Gastrocnemius medialis (tissue), 4 donors: ENCODE data around the gene ADGRL3. TPM values are rescaled to one million over a fixed set of nuclear protein-coding genes. Genes with fewer than 3 reads are reported as not detected.

Source experiments
- ATAC-seq, 2 donors: fragments of 150-250 bp; one replicate each; pipeline ENCODE4 v1.9.1; 2016
- DNase-seq, 2 donors: peaks; one replicate each; pipeline ENCODE4 v3.0.0-alpha.2; 2019
- H3K27ac ChIP-seq, 4 donors: fragments of 200-600 bp; sonication (generic); 1 replicate in 1 of 4; 2 replicates in 3 of 4; pipeline ENCODE4 v1.5.1; 2016 to 2018; ENCODE audit warnings: mild to moderate bottlenecking in 2 of 4, moderate library complexity in 1 of 4
- H3K27me3 ChIP-seq, 3 donors: fragments of 200-600 bp; sonication (generic) in 2 of 3; 1 replicate in 1 of 3; 2 replicates in 2 of 3; pipeline versions ENCODE4 v1.5.1 to v1.6.0; 2016 to 2019; ENCODE audit warnings: mild to moderate bottlenecking in 1 of 3, moderate library complexity in 1 of 3
- H3K36me3 ChIP-seq, 2 donors: fragments of 200-600 bp; sonication (generic) in 1 of 2; one replicate each; pipeline ENCODE4 v1.5.1; 2017 to 2018
- H3K4me1 ChIP-seq, 2 donors: fragments of 200-600 bp; sonication (generic) in 1 of 2; one replicate each; pipeline ENCODE4 v1.5.1; 2016 to 2017; ENCODE audit warnings: mild to moderate bottlenecking in 2 of 2
- H3K4me3 ChIP-seq, 4 donors: fragments of 200-600 bp; sonication (generic) in 3 of 4; 1 replicate in 1 of 4; 2 replicates in 3 of 4; pipeline ENCODE4 v1.5.1; 2016 to 2019; ENCODE audit warnings: mild to moderate bottlenecking in 2 of 4
- H3K9me3 ChIP-seq, 3 donors: fragments of 200-600 bp; sonication (generic) in 2 of 3; 1 replicate in 1 of 3; 2 replicates in 2 of 3; pipeline ENCODE4 v1.5.1; 2016 to 2019
- CTCF ChIP-seq, 5 experiments: fragments of 450-650 bp in 3 of 5; fragments of 200-600 bp in 2 of 5; sonication (generic) in 2 of 5; IDR thresholded peaks in 4 of 5; conservative IDR thresholded peaks in 1 of 5; 1 replicate in 4 of 5; 2 replicates in 1 of 5; pipeline ENCODE4 v1.5.1; 2016 to 2019; ENCODE audit warnings: antibody characterized with exemption in 5 of 5, mild to moderate bottlenecking in 3 of 5, moderate library complexity in 3 of 5
- POLR2A ChIP-seq, 2 donors: fragments of 450-650 bp; IDR thresholded peaks; one replicate each; pipeline ENCODE4 v1.6.1; 2017; ENCODE audit warnings: antibody characterized with exemption in 2 of 2, mild to moderate bottlenecking in 2 of 2, moderate library complexity in 2 of 2
- in situ Hi-C, 4 donors: fragments of 200-750 bp; cut with MboI; loops; one replicate each; pipeline versions ENCODE4 v1.15.0 to v1.8.0; 2017; ENCODE audit warnings: low sequenced_read_pairs in 4 of 4
- intact Hi-C: fragments of 100-400 bp; cut with DNase I; formaldehyde crosslinking; loops from one replicate; pipeline ENCODE4 v1.15.1; 2023; ENCODE audit warnings: low total_unique reads
- total RNA-seq, 4 donors: library from RNA; depleted of rRNA; stranded (reverse); fragments of >200 nt; gene quantifications; one replicate each; pipeline versions ENCODE4 v1.1.0 to v1.2.3, GENCODE V29; 2016

ADGRL3 gene
- total RNA-seq, 4 donors from 2014 or later, result 0.69 to 2.2 (median 1.1) TPM

- ATAC-seq (no peak), DNase-seq (no peak)
- no peak for TF ChIP-seq POLR2A (IDR thresholded peaks at IDR 0.05)
- intact Hi-C loops, result no loop called here
- no peak overlapping the region for H3K27ac ChIP-seq
- H3K36me3 ChIP-seq, result no peaks in the 10 kb centered on the region
- in situ Hi-C loops, result no loop called here
- no peak overlapping the region for H3K4me3 ChIP-seq
- H3K9me3 ChIP-seq, result no peaks in the 10 kb centered on the region
- no peaks in the 10 kb centered on the region for H3K27me3 ChIP-seq
- H3K4me1 ChIP-seq, result no peaks in the 10 kb centered on the region
Observed at GRCh38 chr4:61336488-61336887, 136.4 kb downstream of the ADGRL3 start.

- in situ Hi-C loops, result no loop called here
- H3K9me3 ChIP-seq, result no peaks in the 10 kb centered on the region
- H3K27me3 ChIP-seq, result no peaks in the 10 kb centered on the region
- H3K4me3 ChIP-seq, result no peak overlapping the region
- H3K36me3 ChIP-seq, result no peaks in the 10 kb centered on the region
- intact Hi-C loops, result no loop called here
- no peak for ATAC-seq
- TF ChIP-seq CTCF (IDR thresholded peaks at IDR 0.05 in 4 of 5, conservative IDR thresholded peaks at IDR 0.05 in 1 of 5) (no peak), POLR2A (IDR thresholded peaks at IDR 0.05) (no peak)
- no peaks in the 10 kb centered on the region for H3K4me1 ChIP-seq
- DNase-seq, result no peak
- no peak overlapping the region for H3K27ac ChIP-seq
Observed at GRCh38 chr4:61336916-61337315, 136.8 kb downstream of the ADGRL3 start.

- in situ Hi-C loops, result no loop called here
- H3K36me3 ChIP-seq, result no peaks in the 10 kb centered on the region
- no peaks in the 10 kb centered on the region for H3K4me1 ChIP-seq
- no peak for ATAC-seq
- H3K27ac ChIP-seq, result no peak overlapping the region
- intact Hi-C loops, result no loop called here
- H3K9me3 ChIP-seq, result no peaks in the 10 kb centered on the region
- H3K4me3 ChIP-seq, result no peak overlapping the region
- no peaks in the 10 kb centered on the region for H3K27me3 ChIP-seq
- DNase-seq, result no peak
- no peak for TF ChIP-seq CTCF (IDR thresholded peaks at IDR 0.05 in 4 of 5, conservative IDR thresholded peaks at IDR 0.05 in 1 of 5)
- no peak for TF ChIP-seq POLR2A (IDR thresholded peaks at IDR 0.05)
Observed at GRCh38 chr4:61342061-61342460, 141.9 kb downstream of the ADGRL3 start.

GRCh38 chr4:61350932-61351331, 150.8 kb downstream of the ADGRL3 start:
- TF ChIP-seq POLR2A (IDR thresholded peaks at IDR 0.05), result no peak
- no peak for TF ChIP-seq CTCF (IDR thresholded peaks at IDR 0.05 in 4 of 5, conservative IDR thresholded peaks at IDR 0.05 in 1 of 5)
- no peak overlapping the region for H3K4me3 ChIP-seq
- H3K27me3 ChIP-seq, result no peaks in the 10 kb centered on the region
- in situ Hi-C loops (no loop called here), intact Hi-C loops (no loop called here)
- no peak overlapping the region for H3K27ac ChIP-seq
- no peaks in the 10 kb centered on the region for H3K4me1 ChIP-seq
- H3K36me3 ChIP-seq, result no peaks in the 10 kb centered on the region
- no peak for ATAC-seq
- H3K9me3 ChIP-seq, result no peaks in the 10 kb centered on the region
- no peak for DNase-seq

- in situ Hi-C loops (no loop called here), intact Hi-C loops (no loop called here)
- DNase-seq, result no peak
- no peaks in the 10 kb centered on the region for H3K9me3 ChIP-seq
- H3K36me3 ChIP-seq, result no peaks in the 10 kb centered on the region
- H3K27ac ChIP-seq, result no peak overlapping the region
- no peaks in the 10 kb centered on the region for H3K4me1 ChIP-seq
- H3K4me3 ChIP-seq, result no peak overlapping the region
- H3K27me3 ChIP-seq, result no peaks in the 10 kb centered on the region
- ATAC-seq, result no peak
- TF ChIP-seq POLR2A (IDR thresholded peaks at IDR 0.05), result no peak
- no peak for TF ChIP-seq CTCF (IDR thresholded peaks at IDR 0.05 in 4 of 5, conservative IDR thresholded peaks at IDR 0.05 in 1 of 5)
Observed at GRCh38 chr4:61356696-61357095, 156.6 kb downstream of the ADGRL3 start.
